Thymus (tissue), 11 donors: ENCODE measurements around the gene KRT73. TPM values are rescaled to one million over a fixed set of nuclear protein-coding genes. Genes with fewer than 3 reads are reported as not detected.

ENCODE experiments used
- DNase-seq, 9 donors: peaks; one replicate each; pipeline ENCODE4 v3.0.0-alpha.2; 2013; ENCODE audit warnings: low spot score in 9 of 9, low read depth in 6 of 9, missing footprints in 1 of 9
- H3K27ac ChIP-seq, 2 donors: one replicate each; pipeline ENCODE4 v1.5.1; 2013; ENCODE audit warnings: control low read depth in 1 of 2, low read depth in 1 of 2, low read length in 1 of 2, mild to moderate bottlenecking in 1 of 2, moderate library complexity in 1 of 2
- H3K27me3 ChIP-seq, 2 donors: one replicate each; pipeline ENCODE4 v1.5.1; 2013; ENCODE audit warnings: low read length in 1 of 2; ENCODE audit not compliant: control insufficient read depth in 2 of 2, insufficient read depth in 1 of 2
- H3K36me3 ChIP-seq, 2 donors: one replicate each; pipeline ENCODE4 v1.5.1; 2013; ENCODE audit warnings: low read length in 1 of 2, mild to moderate bottlenecking in 1 of 2, moderate library complexity in 1 of 2; ENCODE audit not compliant: control insufficient read depth in 2 of 2, insufficient read depth in 2 of 2
- H3K4me1 ChIP-seq, 2 donors: one replicate each; pipeline ENCODE4 v1.5.1; 2013; ENCODE audit warnings: low read length in 2 of 2; ENCODE audit not compliant: control insufficient read depth in 2 of 2, insufficient read depth in 2 of 2
- H3K4me3 ChIP-seq, 2 donors: one replicate each; pipeline ENCODE4 v1.5.1; 2013; ENCODE audit warnings: low read length in 2 of 2, control low read depth in 1 of 2, mild to moderate bottlenecking in 1 of 2
- H3K9me3 ChIP-seq, 2 donors: one replicate each; pipeline ENCODE4 v1.5.1; 2013; ENCODE audit warnings: low read length in 1 of 2, mild to moderate bottlenecking in 1 of 2; ENCODE audit not compliant: control insufficient read depth in 2 of 2, insufficient read depth in 1 of 2
- WGBS: extraction: QIAGEN DNeasy Blood & Tissue Kit; methylation state at CpG from one replicate; pipeline ENCODE4 v1.1.7; 2013; 5-methylcytosine and 5-hydroxymethylcytosine counted together
- polyA plus RNA-seq: library from polyadenylated mRNA; stranded (reverse); fragments of 200-250 nt; gene quantifications from one replicate; pipeline ENCODE4 v1.2.3, GENCODE V29; 2013
- total RNA-seq: library from RNA; stranded (reverse); fragments of 120-200 nt; gene quantifications from one replicate; pipeline ENCODE4 v1.2.4, GENCODE V29; 2013
- donor health status: healthy.

Gene KRT73
- total and polyA plus RNA-seq, 2 donors: 0.28 to 1.9 TPM

GRCh38 chr12:52630599-52631200 is 12.3 kb upstream of the KRT73 start:
- H3K27me3 ChIP-seq: no peaks in the 10 kb centered on the region
- 51% methylated on average over 4 of the region's 4 CpGs for WGBS
- H3K4me3 ChIP-seq: no peak overlapping the region
- DNase-seq: no peak
- H3K36me3 ChIP-seq: no peaks in the 10 kb centered on the region
- no peak overlapping the region for H3K27ac ChIP-seq
- peaks cover 4 to 23% of the 10 kb centered on the region in 2 donors for H3K4me1 ChIP-seq
- no peaks in the 10 kb centered on the region for H3K9me3 ChIP-seq

- no peak for DNase-seq
- H3K36me3 ChIP-seq: no peaks in the 10 kb centered on the region
- WGBS: 92% methylated on average over 7 of the region's 7 CpGs
These were observed 11.7 kb upstream of the KRT73 start for GRCh38 chr12:52630008-52630500.

GRCh38 chr12:52629281-52630007 is 11.1 kb upstream of the KRT73 start:
- WGBS: 88% methylated on average over 12 of the region's 12 CpGs
- no peak overlapping the region for H3K27ac ChIP-seq

More at GRCh38 chr12:52630008-52630500, 11.7 kb upstream of the KRT73 start:
- H3K27me3 ChIP-seq: no peaks in the 10 kb centered on the region
- H3K9me3 ChIP-seq: no peaks in the 10 kb centered on the region
- H3K27ac ChIP-seq: no peak overlapping the region
- peaks cover 4 to 23% of the 10 kb centered on the region in 2 donors for H3K4me1 ChIP-seq
- no peak overlapping the region for H3K4me3 ChIP-seq

GRCh38 chr12:52628841-52629240 is 10.5 kb upstream of the KRT73 start:
- H3K9me3 ChIP-seq: no peaks in the 10 kb centered on the region
- H3K4me3 ChIP-seq: no peak overlapping the region
- no peak for DNase-seq
- 91% methylated on average over 2 of the region's 2 CpGs for WGBS
- H3K27ac ChIP-seq: no peak overlapping the region
- H3K27me3 ChIP-seq: no peaks in the 10 kb centered on the region
- H3K36me3 ChIP-seq: no peaks in the 10 kb centered on the region
- peaks cover 4 to 16% of the 10 kb centered on the region in 2 donors for H3K4me1 ChIP-seq

More at GRCh38 chr12:52629281-52630007, 11.1 kb upstream of the KRT73 start:
- no peak for DNase-seq
- Histone ChIP-seq H3K36me3 (no peaks in the 10 kb centered on the region), H3K27me3 (no peaks in the 10 kb centered on the region), H3K4me3 (no peak overlapping the region), H3K4me1 (peaks cover 4 to 22% of the 10 kb centered on the region in 2 donors), H3K9me3 (no peaks in the 10 kb centered on the region)

- 95% methylated on average over 4 of the region's 4 CpGs for WGBS
- Histone ChIP-seq H3K9me3 (no peaks in the 10 kb centered on the region), H3K4me1 (peaks cover 0 to 9% of the 10 kb centered on the region in 2 donors), H3K36me3 (no peaks in the 10 kb centered on the region), H3K27me3 (no peaks in the 10 kb centered on the region), H3K4me3 (no peak overlapping the region), H3K27ac (no peak overlapping the region)
- DNase-seq: no peak
These were observed 9.8 kb upstream of the KRT73 start for GRCh38 chr12:52628111-52628507.

- no peak overlapping the region for H3K4me3 ChIP-seq
- WGBS: 96% methylated on average over 2 of the region's 2 CpGs
- H3K27me3 ChIP-seq: no peaks in the 10 kb centered on the region
- peaks cover 0 to 5% of the 10 kb centered on the region in 2 donors for H3K4me1 ChIP-seq
- DNase-seq: no peak
- H3K9me3 ChIP-seq: no peaks in the 10 kb centered on the region
- no peak overlapping the region for H3K27ac ChIP-seq
- H3K36me3 ChIP-seq: no peaks in the 10 kb centered on the region
These were observed 9.2 kb upstream of the KRT73 start for GRCh38 chr12:52627395-52628110.

- no peaks in the 10 kb centered on the region for H3K36me3 ChIP-seq
- no peaks in the 10 kb centered on the region for H3K9me3 ChIP-seq
- H3K27ac ChIP-seq: no peak overlapping the region
- no peaks in the 10 kb centered on the region for H3K27me3 ChIP-seq
- no peak for DNase-seq
- no peak overlapping the region for H3K4me3 ChIP-seq
- 84% methylated on average over 5 of the region's 5 CpGs for WGBS
- H3K4me1 ChIP-seq: no peaks in the 10 kb centered on the region
These were observed 4.0 kb upstream of the KRT73 start for GRCh38 chr12:52622349-52622748.

- no peaks in the 10 kb centered on the region for H3K27me3 ChIP-seq
- 93% methylated on average over 2 of the region's 2 CpGs for WGBS
These were observed 507 bp upstream of the KRT73 start for GRCh38 chr12:52618866-52619265.

GRCh38 chr12:52617403-52617785 is 965 bp downstream of the KRT73 start:
- Histone ChIP-seq H3K36me3 (no peaks in the 10 kb centered on the region), H3K27me3 (no peaks in the 10 kb centered on the region), H3K9me3 (no peaks in the 10 kb centered on the region), H3K4me1 (peaks cover 15 to 36% of the 10 kb centered on the region in 2 donors), H3K27ac (no peak overlapping the region), H3K4me3 (no peak overlapping the region)
- 97% methylated on average over 7 of the region's 7 CpGs for WGBS
- no peak for DNase-seq

More at GRCh38 chr12:52618866-52619265, 507 bp upstream of the KRT73 start:
- DNase-seq: no peak
- Histone ChIP-seq H3K9me3 (no peaks in the 10 kb centered on the region), H3K4me3 (no peak overlapping the region), H3K36me3 (no peaks in the 10 kb centered on the region), H3K27ac (no peak overlapping the region), H3K4me1 (peaks cover 6 to 27% of the 10 kb centered on the region in 2 donors)
